GM18519 (cell line): ENCODE measurements around the gene FER.

Experiments used
- ATAC-seq: cut with Tn5 transposase; IDR thresholded peaks from one replicate; pipeline ENCODE4 v1.9.1; 2021; ENCODE audit warnings: mild to moderate bottlenecking, moderate library complexity; ENCODE audit not compliant: unreplicated experiment, low FRiP score

Gene FER

DNA sequence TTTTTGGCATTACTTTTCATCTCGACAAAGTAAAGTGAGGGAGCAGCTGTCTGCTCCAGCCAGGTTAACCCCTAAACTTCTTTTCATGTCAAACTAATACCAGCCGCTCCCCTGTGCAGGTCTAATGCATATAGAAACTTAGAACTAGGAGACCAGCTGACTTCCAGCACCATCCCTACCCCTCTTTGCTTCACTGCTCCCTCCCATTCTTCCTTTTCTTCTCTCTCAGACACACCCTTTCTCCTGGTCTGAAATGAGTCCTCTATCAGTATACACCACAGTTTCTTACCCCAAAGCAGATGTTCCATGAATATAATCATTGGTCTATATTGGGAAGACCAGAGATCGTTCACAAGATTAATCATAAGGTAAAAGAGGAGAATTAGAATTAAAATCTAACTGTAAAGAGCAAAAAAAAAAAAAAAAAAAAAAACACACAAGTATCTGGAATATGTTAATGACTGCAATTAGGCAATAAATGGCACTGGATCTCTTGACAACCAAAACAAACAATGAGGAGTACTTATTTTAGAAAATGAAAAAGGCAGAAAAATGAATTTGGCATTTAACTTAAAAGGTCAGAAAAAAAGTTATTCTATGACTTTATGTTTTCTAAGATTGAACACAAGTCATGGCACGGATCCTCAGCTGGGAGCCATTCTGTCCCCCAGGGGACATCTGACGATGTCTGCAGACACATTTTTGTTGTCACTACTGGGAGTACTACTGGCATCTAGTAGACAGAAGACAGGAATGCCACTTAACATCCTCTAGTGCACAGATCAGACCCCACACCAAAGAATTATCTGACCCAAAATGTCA, 452.3 kb downstream of the FER start:
- ATAC-seq: no peak

DNA sequence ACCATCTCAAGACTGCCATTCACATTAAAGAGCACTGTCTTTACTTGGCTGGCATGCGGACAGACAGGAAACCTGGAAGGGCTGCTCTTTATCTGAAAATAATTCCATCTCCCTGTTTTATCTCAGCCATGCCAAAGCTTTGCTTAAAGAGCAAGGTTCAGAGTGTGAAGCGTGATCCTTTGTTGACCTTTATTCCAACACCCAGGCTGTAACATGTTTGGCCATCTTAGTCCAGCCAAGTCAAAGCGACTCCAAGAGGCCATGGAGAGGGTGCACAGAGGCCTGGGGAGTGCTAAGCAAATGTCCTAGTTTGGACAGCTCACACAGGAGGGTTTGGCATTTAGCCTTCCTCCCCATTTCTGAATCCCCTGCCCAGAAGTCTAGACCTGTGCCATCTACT, 467.3 kb downstream of the FER start:
- ATAC-seq: no peak

DNA sequence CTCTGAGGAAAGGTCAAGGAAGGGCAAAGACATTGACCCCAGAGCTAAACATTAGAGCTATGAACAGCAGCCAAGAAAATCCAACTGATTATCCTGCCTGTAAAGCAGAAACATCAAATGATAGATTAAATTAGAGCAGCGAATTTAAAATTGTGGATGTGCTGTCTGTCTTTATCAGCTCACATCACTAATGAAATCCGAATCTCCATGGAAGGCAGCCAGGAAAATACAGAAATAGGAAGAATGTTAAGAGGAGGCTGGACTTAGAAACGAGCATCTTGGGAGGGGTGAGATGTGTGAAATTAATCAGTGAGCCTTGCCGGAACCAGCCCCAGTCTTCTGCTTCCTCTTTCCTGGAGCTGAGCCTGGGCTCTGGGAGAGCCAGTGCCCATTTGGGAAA, 471.1 kb downstream of the FER start:
- no peak for ATAC-seq

DNA sequence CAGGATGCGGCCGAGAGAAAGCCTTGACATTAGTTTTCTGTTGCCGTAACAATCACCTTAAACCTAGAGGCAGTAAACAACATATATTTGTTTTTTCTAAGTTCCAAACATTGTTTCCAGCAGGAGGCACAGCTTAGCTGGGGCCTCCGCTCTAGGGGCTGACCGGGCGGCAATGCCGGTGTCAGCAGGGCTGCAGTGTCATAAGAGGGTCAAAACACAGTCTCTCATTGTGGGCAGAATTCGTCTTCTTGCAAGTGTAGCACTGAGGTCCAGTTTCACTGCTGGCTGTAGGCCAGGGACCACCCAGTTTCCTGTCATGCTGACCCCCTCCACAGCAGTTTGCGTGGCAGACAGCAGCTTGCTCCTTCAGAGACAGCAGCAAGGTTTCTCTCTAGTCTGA, 475.8 kb downstream of the FER start:
- no peak for ATAC-seq

DNA sequence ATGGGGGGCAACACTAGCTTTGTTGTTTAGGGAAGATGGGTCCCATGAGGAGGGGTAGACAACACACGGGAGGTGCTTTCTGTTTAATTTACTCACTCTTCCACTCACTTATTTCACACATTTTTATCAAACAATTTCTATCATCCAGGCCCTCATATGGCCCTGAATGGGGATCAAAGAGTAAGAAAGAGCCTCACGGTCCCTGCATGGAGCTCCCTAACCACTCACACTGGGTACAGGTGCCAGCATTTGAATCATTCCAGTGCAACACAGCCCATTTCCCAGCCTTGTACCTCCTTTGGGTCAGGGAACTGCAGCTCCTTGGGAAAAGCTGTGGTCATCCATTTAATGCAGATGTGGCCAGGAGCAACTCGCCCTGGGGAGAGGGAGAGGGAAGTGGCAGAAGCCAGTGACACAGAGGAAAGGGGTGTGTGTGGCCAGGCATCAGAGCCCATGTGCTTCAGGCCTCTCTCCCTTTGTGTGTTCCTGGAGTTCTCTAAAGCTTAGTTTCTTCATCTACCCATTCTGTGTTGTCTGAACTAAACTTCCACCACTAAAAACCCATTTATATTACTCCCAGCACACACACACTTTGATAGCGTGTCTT, 476.7 kb downstream of the FER start:
- no peak for ATAC-seq

DNA sequence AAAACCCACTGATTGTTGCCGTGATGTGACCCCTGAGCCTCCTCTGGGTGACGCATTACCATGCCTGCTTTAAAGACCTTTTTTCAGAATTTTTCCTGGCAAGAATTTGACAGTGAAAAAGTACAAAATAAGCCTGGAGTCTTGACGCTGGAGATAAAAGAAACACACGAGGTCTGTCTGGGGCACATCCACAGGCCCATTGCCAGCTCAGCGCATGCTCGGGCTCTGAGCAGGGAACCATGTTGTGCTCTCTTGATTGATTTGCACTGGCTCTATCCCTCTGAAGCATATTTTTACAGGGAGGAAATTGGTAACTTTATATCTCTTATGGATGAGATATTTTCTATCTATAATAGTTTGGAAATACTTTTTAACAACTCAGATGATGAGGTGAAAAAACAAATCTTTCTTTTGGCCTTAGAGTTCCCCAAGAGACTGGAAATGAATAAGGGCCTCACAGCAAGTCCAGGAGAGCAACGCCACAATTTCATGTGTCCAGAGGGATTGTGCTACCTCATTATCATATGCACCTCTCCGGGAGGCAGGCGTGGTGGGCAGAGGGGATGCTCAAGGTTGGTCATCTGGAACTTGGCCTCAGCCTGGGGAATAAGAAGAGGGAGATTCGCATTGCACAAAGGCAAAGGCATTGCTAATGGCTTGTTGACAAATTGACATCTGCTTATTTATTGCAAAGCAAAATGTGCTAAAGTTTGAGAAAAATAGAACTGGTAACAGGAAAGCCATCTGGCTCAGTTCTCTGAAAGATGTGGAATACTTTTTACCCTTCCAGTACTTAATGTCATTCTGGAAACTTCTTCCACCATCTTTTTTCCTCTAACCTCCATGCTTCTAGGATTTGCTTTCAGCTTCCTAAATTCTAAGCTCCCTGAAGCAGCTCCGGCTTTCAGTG, 478.3 kb downstream of the FER start:
- no peak for ATAC-seq

DNA sequence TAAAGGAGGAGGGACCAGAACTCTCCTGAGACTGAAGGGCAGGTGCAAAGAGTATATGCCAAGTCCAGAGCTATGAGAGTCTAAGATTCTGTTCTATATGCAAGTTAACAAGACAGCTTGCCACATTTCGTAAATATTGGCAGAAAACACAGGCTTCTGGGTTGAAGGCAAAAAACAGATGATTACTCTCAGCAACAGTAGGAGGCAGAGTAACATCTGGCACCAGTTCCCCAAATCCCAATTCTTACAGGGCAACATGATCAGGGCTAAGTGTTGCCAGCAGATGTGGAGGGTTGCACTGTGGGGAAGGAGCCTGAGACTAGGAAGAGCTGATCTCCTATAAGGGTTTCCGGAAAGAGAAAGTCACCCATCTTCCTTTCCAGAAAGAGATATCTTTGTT, 482.7 kb downstream of the FER start:
- no peak for ATAC-seq

DNA sequence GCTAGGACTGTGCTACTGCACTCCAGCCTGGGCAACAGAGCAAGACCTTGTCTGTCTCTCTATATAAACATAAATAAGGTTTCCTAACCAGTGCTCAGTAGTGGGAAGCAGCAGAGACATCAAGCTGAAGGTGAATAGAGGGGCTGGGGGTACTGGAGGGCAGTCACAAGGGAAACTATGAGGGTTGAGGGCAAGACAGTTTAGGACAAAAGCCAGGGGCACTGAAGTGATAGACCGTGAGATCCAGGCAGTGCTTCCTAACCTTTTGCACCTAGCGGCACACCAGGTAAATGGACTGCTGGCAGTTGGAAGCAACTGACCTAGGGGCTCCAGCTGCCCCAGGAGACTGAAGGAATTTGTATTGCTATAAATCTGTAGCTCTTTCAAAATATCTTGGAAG, 483.6 kb downstream of the FER start:
- no peak for ATAC-seq

DNA sequence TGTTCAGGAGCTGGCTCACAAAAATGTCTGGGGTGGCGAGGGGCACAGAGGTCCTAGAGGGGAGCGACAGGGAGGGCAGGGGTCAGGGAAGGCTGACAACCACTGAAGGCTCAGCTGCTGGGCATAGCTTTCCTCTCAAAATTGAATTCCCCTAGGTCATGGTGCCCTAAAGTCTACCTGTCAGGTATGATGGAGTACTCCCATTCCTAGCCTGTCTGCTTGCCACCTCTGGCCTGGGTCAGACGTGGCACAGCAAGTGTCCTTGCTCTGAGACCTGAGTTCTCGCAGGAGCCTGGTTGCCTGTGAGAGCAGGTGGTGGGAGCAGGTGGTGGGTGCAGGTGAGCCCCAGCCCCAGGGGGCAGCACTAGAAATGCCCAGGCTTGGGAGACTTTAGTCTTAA, 486.7 kb downstream of the FER start:
- no peak for ATAC-seq

DNA sequence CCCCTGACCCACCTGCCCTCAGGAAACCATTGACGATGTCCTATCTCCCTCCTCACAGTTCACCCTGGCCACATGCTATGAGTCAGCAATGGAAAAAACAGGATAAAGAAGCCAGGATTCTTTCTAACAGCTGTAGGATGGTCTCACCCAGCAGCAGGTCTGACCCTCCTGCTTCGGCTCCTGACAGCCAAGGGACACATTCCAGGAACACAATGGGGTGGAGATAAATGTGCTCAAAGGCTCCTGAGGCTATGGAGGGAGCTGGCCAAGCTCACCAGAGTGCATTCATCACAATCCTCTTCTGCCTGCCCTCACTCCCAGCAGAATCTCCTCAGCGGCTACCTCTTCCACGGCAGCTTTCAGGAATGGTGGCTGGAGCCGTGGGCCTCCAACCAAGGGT, 491.8 kb downstream of the FER start:
- no peak for ATAC-seq

DNA sequence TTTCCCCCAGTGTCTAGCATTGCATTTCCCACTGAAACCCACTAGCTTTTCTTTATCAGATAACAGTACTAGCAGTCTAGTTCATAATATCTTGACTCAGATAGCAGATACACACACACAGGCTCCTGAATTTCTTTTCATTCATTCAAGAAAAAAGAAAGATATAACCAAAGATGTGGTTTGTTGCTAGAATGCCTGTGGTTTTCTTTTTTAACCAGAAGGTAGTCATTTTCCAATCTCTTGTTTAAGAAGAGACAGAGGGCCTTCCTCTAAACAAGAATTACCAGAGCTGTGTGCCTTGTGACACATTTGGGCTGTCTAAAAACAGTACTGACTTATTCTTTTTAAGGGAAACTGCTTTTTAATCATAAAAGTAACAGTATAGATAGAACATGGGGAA, 494.8 kb downstream of the FER start:
- ATAC-seq: no peak

DNA sequence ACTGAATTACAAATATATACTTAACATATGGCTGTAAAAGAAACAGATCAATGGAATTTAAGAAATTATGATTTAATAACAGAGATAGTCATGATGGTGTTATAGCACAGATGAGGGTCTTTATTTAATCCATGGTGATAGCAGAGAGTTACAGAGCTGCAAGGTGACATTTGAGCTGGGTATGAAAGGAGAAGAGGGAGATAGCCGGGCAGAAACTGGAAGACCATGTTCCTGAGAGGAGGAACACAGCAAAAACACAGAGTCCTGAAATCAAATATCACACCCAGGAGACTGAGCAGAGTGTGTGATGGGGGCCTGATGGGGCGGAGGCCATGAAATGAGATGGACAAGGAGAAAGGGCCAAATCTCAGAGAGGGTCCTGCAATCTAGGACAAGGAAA, 498.7 kb downstream of the FER start:
- no peak for ATAC-seq
